ENCODE data around the gene CISD3. TPM values are rescaled to one million over a fixed set of nuclear protein-coding genes. Genes with fewer than 3 reads are reported as not detected.
A peak's percentile ranks its signal among the peaks of the same experiment; 100 is the strongest.

CISD3 gene
- total and polyA plus RNA-seq, 2 experiments from 2014 or later: 0.94 to 8.9 TPM

- TF ChIP-seq STAT1 (IDR thresholded peaks at IDR 0.05; ENCODE audit: unreplicated experiment): no peak
- TF ChIP-seq POLR2AphosphoS5 (IDR thresholded peaks at IDR 0.05; ENCODE audit: low read depth): no peak
- no peak for TF ChIP-seq REST (IDR thresholded peaks at IDR 0.05; ENCODE audit: unreplicated experiment)
- TF ChIP-seq NANOG (IDR thresholded peaks at IDR 0.05; ENCODE audit: borderline replicate concordance): no peak
- no peak for TF ChIP-seq ETS1 (IDR thresholded peaks at IDR 0.05)
- no peak for TF ChIP-seq ZNF331 (CRISPR knock-in tag; IDR thresholded peaks at IDR 0.05; ENCODE audit: low read depth)
- no peak for TF ChIP-seq CREB1 (CRISPR knock-in tag; IDR thresholded peaks at IDR 0.05; ENCODE audit: low read depth)
- TF ChIP-seq EZH2phosphoT487 (IDR thresholded peaks at IDR 0.05; ENCODE audit: unreplicated experiment): no peak
Observed at GRCh38 chr17:38753071-38753506, 22.9 kb downstream of the CISD3 start (continued).

GRCh38 chr17:38761612-38762011 is 31.5 kb downstream of the CISD3 start:
- no peak for TF ChIP-seq ZNF331 (CRISPR knock-in tag; IDR thresholded peaks at IDR 0.05; ENCODE audit: low read depth)
- TF ChIP-seq CTCF (conservative IDR thresholded peaks at IDR 0.05; ENCODE audit: low read depth in 2 of 2): peak; percentile 79 to 92
- peaks cover 36% of the 10 kb centered on the region; the same call in 1 of the 2 replicates for H3K36me3 ChIP-seq (ENCODE audit: insufficient read depth)
- H3F3A ChIP-seq (replicated peaks; ENCODE audit: low read depth): peaks cover 10% of the 10 kb centered on the region; the same call in 1 of the 2 replicates
- H3K4me3 Mint-ChIP-seq: no peak overlapping the region; the same call in 2 of the 3 replicates
- H3K9me3 Mint-ChIP-seq: no peaks in the 10 kb centered on the region
- H3K4me1 Mint-ChIP-seq: no peaks in the 10 kb centered on the region; the same call in 2 of the 3 replicates
- peaks cover 3% of the 10 kb centered on the region for H3K27me3 Mint-ChIP-seq (ENCODE audit: insufficient read depth, low read depth, poor library complexity)
- no peak overlapping the region for H3K27ac Mint-ChIP-seq
- H3K9me2 ChIP-seq (ENCODE audit: insufficient read depth): no peaks in the 10 kb centered on the region
- peaks cover 16% of the 10 kb centered on the region for H4K20me1 ChIP-seq (replicated peaks; ENCODE audit: insufficient read depth)
- H3K27ac ChIP-seq (ENCODE audit: low read depth): no peak overlapping the region
- H3K79me2 ChIP-seq (replicated peaks; ENCODE audit: insufficient read depth): no peaks in the 10 kb centered on the region; the same call in none of the 2 replicates
- no peak overlapping the region for H3K4me3 ChIP-seq
- H2AFZ ChIP-seq: no peak overlapping the region
- peak; percentile 81 for DNase-seq (ENCODE audit: low spot score)
- no peaks in the 10 kb centered on the region for H3K27me3 ChIP-seq (ENCODE audit: insufficient read depth)
- H3K4me2 ChIP-seq: no peak overlapping the region
- H3K4me1 ChIP-seq (ENCODE audit: insufficient read depth): no peaks in the 10 kb centered on the region
- peaks cover 71% of the 10 kb centered on the region for H3K36me3 Mint-ChIP-seq (ENCODE audit: low read depth)
- ATAC-seq: peak; percentile 95
